Caco-2 (cell line): ENCODE measurements around the gene FGF19. TPM values are rescaled to one million over a fixed set of nuclear protein-coding genes. Genes with fewer than 3 reads are reported as not detected.

Experiments
- BruUV-seq: library from RNA; stranded (reverse); fragments of 400-500 nt; replicated peaks from 2 replicates; lab custom pipeline; 2021; lab: Mats Ljungman, UMichigan
- CTCF ChIA-PET: fragments of 300-600 bp; sonication (Branson Sonifier 250); formaldehyde crosslinking; loops from one replicate; lab custom pipeline; 2022; ENCODE audit warnings: antibody characterized with exemption; lab: Charles Lee
- POLR2A ChIA-PET: fragments of 300-600 bp; sonication (Branson Sonifier 250); formaldehyde crosslinking; loops from one replicate; lab custom pipeline; 2022; ENCODE audit warnings: antibody characterized with exemption; lab: Charles Lee
- DNase-seq, 2 experiments: peaks; one replicate each; pipeline versions ENCODE4 v3.0.0 to v3.0.0-alpha.2; 2020 to 2022
- H3K27me3 ChIP-seq: replicated peaks from 2 replicates; pipeline ENCODE4 v1.6.0; 2011; ENCODE audit warnings: low read length; ENCODE audit not compliant: control insufficient read depth, insufficient read depth
- H3K36me3 ChIP-seq: 2 replicates; pipeline ENCODE4 v1.5.1; 2011; ENCODE audit warnings: low read length; ENCODE audit not compliant: control insufficient read depth, insufficient read depth
- H3K4me1 ChIP-seq: fragments of 250-450 bp; sonication (Bioruptor Pico); 2 replicates; pipeline ENCODE4 v1.5.1; 2020; ENCODE audit warnings: mild to moderate bottlenecking
- H3K4me3 ChIP-seq: 2 replicates; pipeline ENCODE4 v1.5.1; 2011; ENCODE audit warnings: low read depth, mild to moderate bottlenecking, control low read depth, low read length
- H3K9me3 ChIP-seq: fragments of 250-450 bp; sonication (Bioruptor Pico); 2 replicates; pipeline ENCODE4 v1.5.1; 2020; ENCODE audit warnings: mild to moderate bottlenecking, moderate library complexity
- H3K27ac Mint-ChIP-seq: one replicate; pipeline ENCODE4 v1.8.0; 2022; ENCODE audit warnings: mixed read lengths; ENCODE audit not compliant: unreplicated experiment
- H3K27me3 Mint-ChIP-seq: one replicate; pipeline ENCODE4 v1.8.0; 2022; ENCODE audit warnings: mixed read lengths; ENCODE audit not compliant: insufficient read depth, unreplicated experiment
- H3K36me3 Mint-ChIP-seq: one replicate; pipeline ENCODE4 v1.8.0; 2022; ENCODE audit warnings: mild to moderate bottlenecking, mixed read lengths; ENCODE audit not compliant: insufficient read depth, unreplicated experiment
- H3K4me1 Mint-ChIP-seq: one replicate; pipeline ENCODE4 v1.8.0; 2022; ENCODE audit warnings: low read depth, mixed read lengths; ENCODE audit not compliant: unreplicated experiment
- H3K4me3 Mint-ChIP-seq: one replicate; pipeline ENCODE4 v1.8.0; 2022; ENCODE audit warnings: mild to moderate bottlenecking, moderate library complexity, mixed read lengths; ENCODE audit not compliant: unreplicated experiment
- H3K9me3 Mint-ChIP-seq: one replicate; pipeline ENCODE4 v1.8.0; 2022; ENCODE audit warnings: mixed read lengths; ENCODE audit not compliant: unreplicated experiment
- CTCF ChIP-seq, 2 experiments: fragments of 200-600 bp in 1 of 2; IDR thresholded peaks; 1 replicate in 1 of 2; 2 replicates in 1 of 2; pipeline versions ENCODE4 v1.5.1 to v1.8.0; 2011 to 2022; ENCODE audit warnings: antibody characterized with exemption in 1 of 2, control low read depth in 1 of 2, inconsistent platforms in 1 of 2, low read depth in 1 of 2, low read length in 1 of 2, mild to moderate bottlenecking in 1 of 2, moderate library complexity in 1 of 2; ENCODE audit not compliant: insufficient read depth in 1 of 2, severe bottlenecking in 1 of 2, unreplicated experiment in 1 of 2
- intact Hi-C: fragments of 100-400 bp; cut with micrococcal nuclease; formaldehyde crosslinking; loops from one replicate; pipeline ENCODE4 v1.10.0; 2022; ENCODE audit not compliant: unreplicated experiment
- total RNA-seq: library from RNA; stranded (reverse); gene quantifications from 2 replicates; pipeline ENCODE4 v1.2.3, GENCODE V29; 2022

Gene FGF19
- total RNA-seq, 1 experiment from 2014 or later = 1.7 TPM

DNA sequence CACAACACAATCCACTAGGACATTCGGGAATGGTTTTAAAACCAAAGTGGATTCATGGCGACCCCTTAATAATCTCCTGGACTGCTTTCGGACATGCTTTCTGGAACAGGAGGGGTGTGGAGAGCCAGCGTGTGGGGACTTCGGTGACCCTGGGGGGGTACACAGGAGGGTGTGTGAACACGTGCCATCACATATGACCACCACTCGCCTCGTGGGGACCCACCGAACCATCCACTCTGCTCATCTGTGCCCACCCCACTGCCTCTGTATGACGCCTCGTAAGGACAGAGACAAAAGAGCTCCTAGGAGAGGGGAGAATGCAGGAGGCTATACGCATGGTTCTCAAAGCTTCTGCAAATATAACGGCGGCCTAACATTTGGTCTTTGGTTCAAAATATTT is 37.6 kb downstream of the FGF19 start:
- intact Hi-C loops = no loop called here
- H3K36me3 ChIP-seq = peaks cover 10% of the 10 kb centered on the region
- no peak overlapping the region for H3K4me3 ChIP-seq
- Mint-ChIP-seq H3K27ac (no peak overlapping the region), H3K36me3 (peaks cover 74% of the 10 kb centered on the region), H3K9me3 (no peaks in the 10 kb centered on the region), H3K4me1 (peaks cover 17% of the 10 kb centered on the region), H3K27me3 (no peaks in the 10 kb centered on the region), H3K4me3 (no peak overlapping the region)
- no peaks in the 10 kb centered on the region for H3K9me3 ChIP-seq
- H3K27me3 ChIP-seq = no peaks in the 10 kb centered on the region
- DNase-seq = no peak
- H3K4me1 ChIP-seq = peaks cover 9% of the 10 kb centered on the region
- BruUV-seq = no TSS peak
- POLR2A ChIA-PET = interaction anchor here (0.6 kb wide), 1 partner anchor 796 kb away, joined by 3 read pairs; no protein-coding TSS in a partner anchor
- no peak for TF ChIP-seq CTCF (IDR thresholded peaks at IDR 0.05; ENCODE audit: insufficient read depth in 1 of 2, low read depth in 1 of 2, low read length in 1 of 2, severe bottlenecking in 1 of 2, unreplicated experiment in 1 of 2)
- CTCF ChIA-PET = interaction anchor here (0.9 kb wide), 1 partner anchor 9 kb away, joined by 4 read pairs; the partner anchor contains the start of gene LTO1

DNA sequence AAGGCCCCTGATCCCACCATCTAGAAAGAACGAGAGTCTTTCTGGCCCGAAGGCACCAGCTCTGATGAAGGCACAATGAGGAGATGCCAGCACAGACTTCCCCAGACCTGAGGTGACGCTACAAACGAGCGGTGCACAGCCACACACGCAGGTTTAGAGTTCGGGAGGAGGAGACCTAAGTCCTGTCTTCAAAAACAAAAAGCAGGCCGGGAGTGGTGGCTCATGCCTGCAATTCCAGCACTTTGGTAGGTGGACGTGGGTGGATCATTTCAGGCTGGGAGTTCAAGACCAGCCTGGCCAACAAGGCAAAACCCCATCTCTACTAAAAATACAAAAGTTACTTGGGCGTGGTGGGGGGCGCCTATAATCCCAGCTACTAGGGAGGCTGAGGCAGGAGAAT is 38.2 kb downstream of the FGF19 start:
- H3K4me3 ChIP-seq = no peak overlapping the region
- H3K9me3 ChIP-seq = no peaks in the 10 kb centered on the region
- H3K4me1 ChIP-seq = peaks cover 9% of the 10 kb centered on the region
- H3K4me1 Mint-ChIP-seq = peaks cover 17% of the 10 kb centered on the region
- H3K36me3 ChIP-seq = peaks cover 11% of the 10 kb centered on the region
- intact Hi-C loops = no loop called here
- H3K9me3 Mint-ChIP-seq = no peaks in the 10 kb centered on the region
- BruUV-seq = no TSS peak
- H3K27ac Mint-ChIP-seq = no peak overlapping the region
- CTCF ChIA-PET = interaction anchor here (0.6 kb wide), 1 partner anchor 9 kb away, joined by 3 read pairs; the partner anchor contains the start of gene LTO1
- POLR2A ChIA-PET = no interaction called here
- peak in 1 of 2 experiments; percentile 23 for DNase-seq
- no peaks in the 10 kb centered on the region for H3K27me3 Mint-ChIP-seq
- no peak overlapping the region for H3K4me3 Mint-ChIP-seq
- TF ChIP-seq CTCF (IDR thresholded peaks at IDR 0.05; ENCODE audit: insufficient read depth in 1 of 2, low read depth in 1 of 2, low read length in 1 of 2, severe bottlenecking in 1 of 2, unreplicated experiment in 1 of 2) = no peak
- H3K27me3 ChIP-seq = no peaks in the 10 kb centered on the region
- H3K36me3 Mint-ChIP-seq = peaks cover 71% of the 10 kb centered on the region

GRCh38 chr11:69664901-69665300 is 38.9 kb downstream of the FGF19 start:
- Mint-ChIP-seq H3K9me3 (no peaks in the 10 kb centered on the region), H3K27ac (no peak overlapping the region), H3K4me1 (peaks cover 9% of the 10 kb centered on the region), H3K4me3 (no peak overlapping the region), H3K27me3 (no peaks in the 10 kb centered on the region), H3K36me3 (peaks cover 68% of the 10 kb centered on the region)
- H3K4me1 ChIP-seq = peaks cover 9% of the 10 kb centered on the region
- peak in 1 of 2 experiments; percentile 31 for DNase-seq
- no TSS peak for BruUV-seq
- H3K4me3 ChIP-seq = no peak overlapping the region
- intact Hi-C loops = no loop called here
- H3K27me3 ChIP-seq = no peaks in the 10 kb centered on the region
- peaks cover 11% of the 10 kb centered on the region for H3K36me3 ChIP-seq
- no peak for TF ChIP-seq CTCF (IDR thresholded peaks at IDR 0.05; ENCODE audit: insufficient read depth in 1 of 2, low read depth in 1 of 2, low read length in 1 of 2, severe bottlenecking in 1 of 2, unreplicated experiment in 1 of 2)
- H3K9me3 ChIP-seq = no peaks in the 10 kb centered on the region
- CTCF ChIA-PET = interaction anchor here (0.6 kb wide), 1 partner anchor 10 kb away, joined by 3 read pairs; the partner anchor contains the start of gene LTO1
- POLR2A ChIA-PET = no interaction called here
